NCI-H187 (cell line): ENCODE results near the gene DLGAP1.

Source experiments
- DNase-seq, 2 experiments: peaks; one replicate each; lab custom pipeline; 2025; lab: John Stamatoyannopoulos, UW

Gene DLGAP1

DNA sequence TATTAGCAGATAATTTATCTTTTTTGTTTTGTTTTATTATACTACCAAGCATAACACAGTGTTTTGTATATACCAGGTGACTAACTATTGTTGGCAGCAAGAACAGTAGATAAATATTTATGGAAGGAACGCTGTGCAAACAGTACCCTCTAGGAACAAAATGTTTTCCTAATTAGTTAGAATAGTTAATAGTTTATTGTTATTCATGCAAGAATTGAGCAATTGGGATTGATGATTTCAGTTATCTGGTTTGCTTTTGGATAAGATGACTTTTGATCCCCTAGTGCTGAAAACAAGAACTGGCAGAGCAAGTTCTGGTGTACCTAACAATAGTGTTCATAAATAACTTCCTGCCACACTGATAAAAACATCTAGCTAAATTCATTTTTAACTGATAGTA, 681.8 kb downstream of the DLGAP1 start:
- no peak for DNase-seq

DNA sequence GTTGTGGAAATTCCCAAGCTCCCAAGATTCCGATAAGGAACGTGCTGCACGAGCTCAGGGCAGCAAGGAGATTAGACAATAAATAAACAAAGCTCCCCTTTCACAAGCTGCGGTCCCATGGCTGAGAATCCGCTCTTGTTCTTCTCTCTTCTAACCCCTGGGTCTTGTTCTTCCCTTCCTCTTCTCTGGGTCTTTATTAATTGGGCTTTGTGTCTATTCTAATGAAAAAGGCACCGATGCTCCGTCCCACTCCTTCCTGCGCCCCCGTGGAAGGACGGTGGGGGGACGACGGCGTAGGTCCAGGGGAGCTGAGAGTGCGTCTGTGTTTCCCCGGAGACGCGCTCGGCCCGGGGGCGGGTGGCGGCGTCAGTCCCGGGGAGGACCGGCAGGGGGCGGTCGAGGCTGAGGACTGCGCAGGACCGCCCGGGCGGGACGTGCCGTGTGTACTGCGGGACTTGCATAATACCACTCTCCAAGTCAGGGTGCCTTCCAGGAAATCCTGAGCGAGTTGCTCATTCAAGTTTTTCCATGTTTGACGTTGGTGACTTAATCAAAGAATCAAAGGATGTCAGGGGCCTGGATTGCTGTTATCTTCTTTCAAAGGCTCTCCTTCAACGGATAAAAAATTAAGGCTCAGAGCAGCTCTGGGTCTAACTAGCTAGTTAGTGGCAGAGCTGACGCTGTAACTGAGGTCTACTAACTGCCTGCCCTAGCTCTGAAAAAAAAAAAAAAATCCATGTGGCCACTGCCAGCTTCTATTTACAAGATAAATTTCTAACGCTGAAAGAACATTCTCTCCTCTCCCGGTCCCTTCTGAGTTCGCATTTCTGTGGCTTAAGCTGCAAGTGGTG, 683.8 kb downstream of the DLGAP1 start:
- DNase-seq = peak; percentile 29 to 81

- no peak for DNase-seq
Observed at GRCh38 chr18:3761266-3761665, 693.8 kb downstream of the DLGAP1 start.

GRCh38 chr18:3760741-3761140, 694.4 kb downstream of the DLGAP1 start:
- no peak for DNase-seq

GRCh38 chr18:3759099-3759498, 696.0 kb downstream of the DLGAP1 start:
- no peak for DNase-seq

DNA sequence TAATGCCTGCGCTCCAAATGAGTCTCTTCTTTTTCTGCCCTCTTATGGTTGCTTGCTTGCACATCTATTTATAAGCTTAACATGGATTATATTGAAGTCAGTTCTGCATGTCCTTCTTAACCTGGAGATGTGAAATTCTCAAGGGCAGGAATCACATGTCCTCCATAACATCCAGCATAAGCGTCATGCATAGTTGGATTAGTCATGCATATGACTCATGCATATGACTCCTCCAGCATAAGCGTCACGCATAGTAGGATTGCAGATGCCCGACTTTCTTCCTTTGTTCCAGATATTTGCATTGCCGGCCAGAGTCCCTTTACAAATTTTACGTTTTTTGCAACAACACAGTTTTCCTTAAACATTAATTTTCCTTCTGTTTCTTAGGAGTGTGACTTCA, 696.6 kb downstream of the DLGAP1 start:
- no peak for DNase-seq

DNA sequence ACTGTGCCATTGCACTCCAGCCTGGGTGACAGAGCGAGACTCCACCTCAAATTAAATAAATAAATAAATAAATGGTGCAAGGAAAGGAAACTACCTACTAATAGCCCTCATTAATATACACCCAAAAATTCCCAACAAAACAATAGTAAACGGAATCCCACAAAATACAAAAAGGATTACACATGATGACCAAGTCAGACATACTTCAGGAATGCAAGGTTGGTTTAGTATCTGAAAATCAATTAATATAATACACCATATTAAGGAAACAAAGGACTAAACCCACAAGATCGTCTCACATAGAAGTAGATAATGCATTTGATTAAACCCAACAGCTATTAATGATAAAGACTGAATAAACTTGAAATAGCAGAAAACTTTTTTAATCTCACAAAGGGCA, 697.7 kb downstream of the DLGAP1 start:
- no peak for DNase-seq

- no peak for DNase-seq
Observed at GRCh38 chr18:3753106-3753505, 702.0 kb downstream of the DLGAP1 start.

DNA sequence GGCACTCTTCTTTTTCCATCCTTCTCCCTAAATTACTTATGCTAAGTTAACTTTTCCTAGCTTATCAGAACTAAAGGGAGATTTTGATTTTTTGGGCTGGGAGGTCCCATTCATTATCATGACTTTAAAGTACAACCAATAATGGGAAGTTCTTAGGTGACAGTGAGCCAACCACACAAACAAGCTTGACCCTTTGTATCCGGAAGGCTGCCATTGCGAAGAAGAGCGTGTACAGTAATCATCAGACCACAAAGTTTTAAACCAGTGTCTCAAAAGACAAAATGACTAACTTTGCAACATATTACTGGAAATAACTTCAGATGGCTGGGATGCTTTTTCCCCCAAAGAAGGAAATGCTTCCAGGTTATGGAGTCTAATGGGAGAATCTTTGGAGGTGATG, 707.0 kb downstream of the DLGAP1 start:
- no peak for DNase-seq

GRCh38 chr18:3747176-3747973, 707.7 kb downstream of the DLGAP1 start:
- DNase-seq = no peak

GRCh38 chr18:3742541-3742940, 712.6 kb downstream of the DLGAP1 start:
- DNase-seq = no peak

- DNase-seq = no peak
Observed at GRCh38 chr18:3741333-3741732, 713.8 kb downstream of the DLGAP1 start.

GRCh38 chr18:3728704-3729437, 726.2 kb downstream of the DLGAP1 start:
- no peak for DNase-seq

GRCh38 chr18:3727274-3727673, 727.8 kb downstream of the DLGAP1 start:
- DNase-seq = no peak

DNA sequence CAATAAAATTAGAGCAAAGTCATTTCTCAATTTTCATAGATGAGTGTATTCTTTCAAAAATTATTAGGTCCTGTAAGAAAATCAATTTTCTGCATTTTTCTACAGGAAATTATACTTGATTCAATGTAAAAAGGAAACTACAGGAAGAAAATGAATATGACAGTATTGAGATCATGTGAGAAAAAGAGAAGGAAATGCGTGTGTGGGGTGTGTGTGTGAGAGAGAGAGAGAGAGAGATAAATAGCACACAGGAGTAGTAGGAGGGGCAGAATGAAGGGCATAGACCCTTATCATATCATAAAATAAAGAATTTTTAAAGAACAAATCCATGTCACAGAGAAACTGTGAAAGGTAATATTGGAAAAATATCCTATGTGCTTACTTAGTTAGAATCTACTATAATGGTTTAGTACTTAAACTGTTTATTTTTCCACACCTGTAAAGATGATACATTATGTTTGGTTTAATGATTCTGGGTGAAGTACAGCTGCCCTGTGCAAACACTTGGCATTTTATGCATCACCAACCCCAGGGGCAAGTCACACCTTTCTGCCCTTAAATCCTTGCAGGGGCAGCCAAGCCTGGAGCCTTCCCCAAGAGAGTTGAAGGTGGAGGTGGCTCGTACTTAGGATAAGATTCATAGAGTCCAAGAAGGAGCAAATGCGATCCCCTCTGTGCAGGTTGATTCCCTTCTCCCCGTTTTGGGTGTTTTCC, 728.7 kb downstream of the DLGAP1 start:
- peak; percentile 68 to 75 for DNase-seq

DNA sequence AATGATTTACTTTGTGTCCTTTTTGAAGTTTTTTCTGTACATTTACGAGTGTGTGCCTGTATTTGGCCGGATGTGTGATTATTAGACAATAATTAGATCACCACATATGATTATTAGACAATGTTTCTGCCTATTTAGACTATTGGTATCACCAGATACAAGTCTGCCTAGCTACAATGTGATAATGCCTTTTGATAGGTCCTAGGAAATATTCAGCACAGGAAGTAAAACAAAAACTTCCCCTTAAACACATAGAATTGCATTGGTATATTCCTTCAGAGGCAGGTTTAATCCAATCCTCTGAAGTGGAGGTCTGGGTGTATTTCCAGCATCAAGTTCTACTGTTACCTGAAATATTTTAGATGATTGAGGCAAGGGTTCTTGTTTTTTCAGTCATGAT, 730.0 kb downstream of the DLGAP1 start:
- DNase-seq = no peak

DNA sequence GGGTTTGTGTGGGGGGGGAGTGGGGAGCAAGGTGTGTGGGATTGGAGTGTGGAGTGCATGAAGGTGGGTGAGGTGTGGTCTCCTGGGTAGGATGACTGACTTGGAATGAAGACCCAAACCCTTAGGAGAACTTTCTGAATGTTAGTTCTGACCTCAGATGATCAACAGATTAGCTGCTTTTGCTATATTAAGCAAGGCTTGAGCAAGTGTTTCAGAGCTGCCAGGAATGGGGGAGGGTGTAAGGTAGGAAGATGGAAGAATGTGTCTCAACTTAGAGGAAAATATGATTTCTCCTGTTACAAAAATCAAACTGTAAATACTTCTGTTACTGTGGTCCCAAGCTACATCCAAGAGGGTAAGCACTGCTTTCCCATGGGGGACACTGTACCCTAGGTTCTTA, 731.6 kb downstream of the DLGAP1 start:
- DNase-seq = no peak

GRCh38 chr18:3722649-3723433, 732.3 kb downstream of the DLGAP1 start:
- no peak for DNase-seq

- peak; percentile 34 to 44 for DNase-seq
Observed at GRCh38 chr18:3721771-3722648, 733.1 kb downstream of the DLGAP1 start.
